ENCODE results near the gene CLDN9. TPM values are rescaled to one million over a fixed set of nuclear protein-coding genes. Genes with fewer than 3 reads are reported as not detected.

The CLDN9 gene
- total RNA-seq, 1 donor from 2014 or later, result 0.48 TPM

DNA sequence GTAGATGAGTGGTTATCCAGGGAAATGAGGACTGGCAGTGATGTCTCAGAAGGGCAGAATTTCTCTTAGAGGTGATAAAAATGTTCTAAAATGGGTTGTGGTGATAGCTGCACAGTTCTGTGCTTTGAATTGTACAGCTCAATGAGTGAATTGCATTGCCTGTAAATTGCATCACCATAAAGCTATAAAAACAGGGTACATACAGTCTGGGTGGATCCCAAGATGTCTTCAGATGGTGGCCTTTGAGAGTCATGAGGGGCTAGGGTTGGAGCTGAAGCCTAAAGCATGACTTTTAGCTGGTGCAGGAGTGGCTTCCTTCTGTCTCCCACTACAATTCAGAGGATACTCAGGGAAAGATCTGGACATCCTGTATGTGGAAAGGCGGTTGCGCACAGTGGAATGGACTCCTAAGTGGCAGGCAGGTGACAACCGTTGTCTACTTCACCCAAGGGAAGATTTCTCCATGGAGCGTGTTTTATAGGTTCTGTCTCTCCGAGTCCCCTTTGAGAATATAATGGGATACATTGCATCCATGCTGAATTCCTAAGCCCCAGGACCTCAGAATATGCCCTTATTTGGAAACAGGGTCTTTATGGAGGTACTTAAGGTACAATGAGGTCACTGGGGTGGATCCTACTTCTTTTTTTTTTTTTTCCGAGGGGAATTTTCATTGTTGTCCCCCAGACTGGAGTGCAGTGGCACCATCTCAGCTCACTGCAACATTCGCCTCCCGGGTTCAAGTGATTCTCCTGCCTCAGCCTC lies 51.1 kb downstream of the CLDN9 start:
- no peaks in the 10 kb centered on the region for H3K36me3 Mint-ChIP-seq (ENCODE audit: low read depth, unreplicated experiment)
- FAIRE-seq, result no peak
- no peak overlapping the region for H3K27ac Mint-ChIP-seq (ENCODE audit: unreplicated experiment)

More for the DNA sequence above, 51.1 kb downstream of the CLDN9 start:
- DNase-seq (ENCODE audit: low read depth), result no peak
- no peak overlapping the region for H3K4me3 Mint-ChIP-seq (ENCODE audit: unreplicated experiment)
- peaks cover 11% of the 10 kb centered on the region for H3K4me1 ChIP-seq (ENCODE audit: insufficient read depth, low read length)
- TF ChIP-seq, protein P1, sequence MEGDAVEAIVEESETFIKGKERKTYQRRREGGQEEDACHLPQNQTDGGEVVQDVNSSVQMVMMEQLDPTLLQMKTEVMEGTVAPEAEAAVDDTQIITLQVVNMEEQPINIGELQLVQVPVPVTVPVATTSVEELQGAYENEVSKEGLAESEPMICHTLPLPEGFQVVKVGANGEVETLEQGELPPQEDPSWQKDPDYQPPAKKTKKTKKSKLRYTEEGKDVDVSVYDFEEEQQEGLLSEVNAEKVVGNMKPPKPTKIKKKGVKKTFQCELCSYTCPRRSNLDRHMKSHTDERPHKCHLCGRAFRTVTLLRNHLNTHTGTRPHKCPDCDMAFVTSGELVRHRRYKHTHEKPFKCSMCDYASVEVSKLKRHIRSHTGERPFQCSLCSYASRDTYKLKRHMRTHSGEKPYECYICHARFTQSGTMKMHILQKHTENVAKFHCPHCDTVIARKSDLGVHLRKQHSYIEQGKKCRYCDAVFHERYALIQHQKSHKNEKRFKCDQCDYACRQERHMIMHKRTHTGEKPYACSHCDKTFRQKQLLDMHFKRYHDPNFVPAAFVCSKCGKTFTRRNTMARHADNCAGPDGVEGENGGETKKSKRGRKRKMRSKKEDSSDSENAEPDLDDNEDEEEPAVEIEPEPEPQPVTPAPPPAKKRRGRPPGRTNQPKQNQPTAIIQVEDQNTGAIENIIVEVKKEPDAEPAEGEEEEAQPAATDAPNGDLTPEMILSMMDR (IDR thresholded peaks at IDR 0.05; ENCODE audit: insufficient read depth, low read depth, low read length), result no peak
- no peak for TF ChIP-seq EZH2 (IDR thresholded peaks at IDR 0.05; ENCODE audit: insufficient read depth, low read length)
- no peak overlapping the region for H2AFZ ChIP-seq (ENCODE audit: low read depth, low read length)
- H4K20me1 ChIP-seq (ENCODE audit: insufficient read depth, low read length), result no peaks in the 10 kb centered on the region
- H3K4me2 ChIP-seq (ENCODE audit: low read length), result no peak overlapping the region
- H3K27me3 Mint-ChIP-seq (ENCODE audit: low read depth, unreplicated experiment), result no peaks in the 10 kb centered on the region
- H3K79me2 ChIP-seq (ENCODE audit: insufficient read depth, low read length), result no peaks in the 10 kb centered on the region
- no peak overlapping the region for H3K4me3 ChIP-seq (ENCODE audit: insufficient read depth, low read depth, low read length)
- no peaks in the 10 kb centered on the region for H3K9me3 Mint-ChIP-seq (ENCODE audit: unreplicated experiment)
- H3K9ac ChIP-seq (ENCODE audit: low read length), result no peak overlapping the region
- no peaks in the 10 kb centered on the region for H3K36me3 ChIP-seq (ENCODE audit: insufficient read depth, low read length)
- peaks cover 5% of the 10 kb centered on the region for H3K4me1 Mint-ChIP-seq (ENCODE audit: low read depth, unreplicated experiment)
- H3K9me3 ChIP-seq (ENCODE audit: insufficient read depth, low read depth, low read length), result no peaks in the 10 kb centered on the region
- H3K27ac ChIP-seq (ENCODE audit: low read depth, low read length), result no peak overlapping the region
- peaks cover 2% of the 10 kb centered on the region for H3K27me3 ChIP-seq (ENCODE audit: insufficient read depth, low read length)

Other genes with a start within 250 kb of the CLDN9 start
- 323 TPM in 2 replicates for gene ELOB, start 235.6 kb upstream of the CLDN9 start, total RNA-seq
- not detected in 2 replicates for gene PRSS33, start 225.4 kb upstream of the CLDN9 start, total RNA-seq
- not detected in 2 replicates for gene PRSS41, start 214.5 kb upstream of the CLDN9 start, total RNA-seq
- gene PRSS21, start 195.7 kb upstream of the CLDN9 start, total RNA-seq, result not detected in 2 replicates
- gene ZG16B, start 182.6 kb upstream of the CLDN9 start, total RNA-seq, result not detected in 2 replicates
- 0.58 and 1.5 TPM in 2 replicates for gene PRSS22, start 154.8 kb upstream of the CLDN9 start, total RNA-seq
- 36.5 and 40.7 TPM in 2 replicates for gene FLYWCH2, start 129.7 kb upstream of the CLDN9 start, total RNA-seq
- 53.4 and 58.9 TPM in 2 replicates for gene FLYWCH1, start 101.0 kb upstream of the CLDN9 start, total RNA-seq
- 7.5 and 8.0 TPM in 2 replicates for gene KREMEN2, start 48.6 kb upstream of the CLDN9 start, total RNA-seq
- 4.8 and 5.4 TPM in 2 replicates for gene PAQR4, start 43.6 kb upstream of the CLDN9 start, total RNA-seq
- gene PKMYT1, start 32.5 kb upstream of the CLDN9 start, total RNA-seq, result 3.9 TPM in 2 replicates
- 449 and 584 TPM in 2 replicates for gene CLDN6, start 5.3 kb downstream of the CLDN9 start, total RNA-seq
- gene TNFRSF12A, start 7.4 kb downstream of the CLDN9 start, total RNA-seq, result 262 and 275 TPM in 2 replicates
- gene HCFC1R1, start 11.0 kb downstream of the CLDN9 start, total RNA-seq, result 47.0 and 71.6 TPM in 2 replicates
- gene THOC6, start 11.1 kb downstream of the CLDN9 start, total RNA-seq, result 17.4 and 22.3 TPM in 2 replicates
- gene BICDL2, start 24.0 kb downstream of the CLDN9 start, total RNA-seq, result 0.16 TPM in 1 of 2 replicates, not detected in the other
- 0.89 and 1.3 TPM in 2 replicates for gene MMP25, start 33.6 kb downstream of the CLDN9 start, total RNA-seq
- gene IL32, start 52.7 kb downstream of the CLDN9 start, total RNA-seq, result 27.8 and 43.8 TPM in 2 replicates
- 0.22 and 0.25 TPM in 2 replicates for gene ZSCAN10, start 86.4 kb downstream of the CLDN9 start, total RNA-seq
- gene ZNF205, start 99.7 kb downstream of the CLDN9 start, total RNA-seq, result 13.2 and 15.4 TPM in 2 replicates
- 11.3 and 12.0 TPM in 2 replicates for gene ZNF213, start 122.1 kb downstream of the CLDN9 start, total RNA-seq
- gene OR1F1, start 175.3 kb downstream of the CLDN9 start, total RNA-seq, result 0.32 TPM in 1 of 2 replicates, not detected in the other
- gene ZNF200, start 222.2 kb downstream of the CLDN9 start, total RNA-seq, result 8.6 and 9.2 TPM in 2 replicates
- gene MEFV, start 243.7 kb downstream of the CLDN9 start, total RNA-seq, result not detected in 2 replicates

All from astrocyte (in vitro differentiated cells and primary cell).